Dermis lymphatic vessel endothelial cell (primary cell): ENCODE results near the gene ZNF333. TPM values are rescaled to one million over a fixed set of nuclear protein-coding genes. Genes with fewer than 3 reads are reported as not detected.

Experiments
- total RNA-seq: library from RNA; depleted of rRNA; stranded (reverse); fragments of >200 nt; gene quantifications from 2 replicates; pipeline ENCODE4 v1.2.1, GENCODE V29; 2014

The ZNF333 gene
- total RNA-seq: 6.0 and 12.7 TPM in 2 replicates

DNA sequence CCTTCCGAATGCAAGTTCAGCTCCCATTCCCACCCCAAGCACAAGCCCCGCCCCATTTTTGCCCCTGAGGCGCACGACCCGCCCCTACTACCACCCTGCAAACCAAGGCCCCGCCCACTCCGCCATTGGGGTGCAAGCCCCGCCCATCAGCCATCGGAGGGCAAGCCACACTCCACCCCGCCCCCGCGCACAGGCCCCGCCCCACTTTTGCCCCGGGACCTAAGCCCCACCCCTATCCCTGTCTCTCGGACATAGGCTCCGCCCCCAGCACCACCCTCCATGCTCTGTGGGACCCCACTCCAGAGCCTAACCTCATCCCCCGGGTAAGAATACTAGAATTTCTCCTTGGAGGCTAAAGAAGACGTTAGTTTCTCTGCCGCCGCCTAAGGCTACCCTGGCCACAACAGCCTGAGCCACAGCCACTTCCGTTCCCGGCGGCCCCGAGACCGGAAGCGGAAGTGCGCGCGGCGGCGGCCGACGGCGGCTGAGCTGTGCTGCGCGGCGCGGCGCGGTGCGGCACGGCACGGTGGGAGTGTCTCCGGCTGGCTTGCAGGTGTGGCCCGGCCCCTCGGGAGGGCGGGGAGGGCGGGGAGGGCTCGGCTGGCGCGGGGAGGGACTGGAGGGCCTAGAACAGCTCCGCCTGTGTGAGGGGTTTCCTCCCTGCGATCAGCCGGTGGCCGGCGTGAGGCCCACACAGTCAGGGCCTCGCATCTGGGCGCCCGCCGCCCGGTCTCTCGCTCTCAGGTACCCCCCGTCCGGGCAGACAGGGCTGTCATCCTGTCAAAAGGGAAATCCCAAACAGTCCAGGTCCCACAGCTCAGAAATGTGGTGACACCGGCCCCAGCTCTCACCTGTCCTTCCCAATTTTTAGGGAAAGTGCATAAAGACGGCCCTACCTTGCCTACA is at the start of gene ZNF333:
TSS of gene ZNF333 (plus strand) at position 451 of the 906 bp plus-strand sequence. CDS start 3,444 bp downstream, outside the sequence.

DNA sequence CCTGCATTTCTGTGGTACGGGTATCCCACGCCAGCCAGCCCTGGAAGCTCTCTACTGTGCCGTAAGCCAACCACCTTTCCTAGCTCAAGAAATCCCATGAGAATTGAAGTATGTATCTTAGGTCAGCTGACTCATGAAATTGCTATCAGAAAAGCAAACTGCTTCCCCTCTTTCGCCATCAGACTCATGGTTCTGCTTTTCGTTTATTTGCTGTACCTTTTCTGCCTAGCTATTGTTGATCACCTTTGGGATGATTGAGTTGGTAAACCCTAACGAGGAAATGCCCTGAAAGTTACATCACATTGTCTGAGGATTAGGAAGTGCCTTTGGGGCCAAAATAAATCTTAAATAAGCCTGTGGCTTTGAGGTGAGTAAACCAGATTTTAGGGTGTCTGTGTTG is 15.1 kb upstream of the ZNF333 start, which contains the start of gene ADGRE3:
TSS of gene ADGRE3 (minus strand) at position 81 of the 400 bp plus-strand sequence. CDS start at position 7, 74 bp downstream.

DNA sequence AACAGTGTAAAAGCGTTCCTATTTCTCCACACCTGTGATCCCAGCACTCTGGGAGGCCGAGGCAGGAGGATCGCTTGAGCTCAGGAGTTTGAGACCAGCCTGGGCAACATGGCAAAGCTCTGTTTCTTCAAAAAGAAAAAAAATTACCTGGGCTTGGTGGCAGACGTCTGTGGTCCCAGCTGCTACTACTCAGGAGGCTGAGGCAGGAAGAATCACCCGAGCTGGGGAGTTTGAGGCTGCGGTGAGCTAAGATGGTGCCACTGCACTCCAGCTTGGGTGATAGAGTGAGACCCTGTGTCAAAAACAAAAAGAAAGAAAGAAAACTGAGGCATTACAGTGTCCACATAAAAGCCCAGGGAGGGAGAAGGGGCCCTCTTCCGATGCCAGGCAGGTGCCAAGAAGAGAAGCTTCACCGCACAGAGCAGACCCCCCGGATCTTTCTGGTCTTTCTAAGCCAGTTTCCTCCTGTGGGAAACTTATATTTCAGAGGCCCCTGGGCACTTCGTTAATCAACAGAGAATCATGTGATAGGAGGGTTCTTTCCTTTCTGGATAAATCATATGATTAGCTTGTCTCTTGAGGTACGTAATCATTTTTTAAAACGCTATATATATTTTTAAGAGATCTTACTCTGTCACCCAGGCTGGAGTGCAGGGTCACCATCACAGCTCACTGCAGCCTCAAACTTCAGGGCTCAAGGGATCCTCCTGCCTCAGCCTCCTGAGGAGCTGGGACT is 88.4 kb downstream of the ZNF333 start, which contains the start of gene ADGRE2:
TSS of gene ADGRE2 (minus strand) at position 451 of the 736 bp plus-strand sequence. CDS start 1,804 bp downstream, outside the sequence.

Other genes starting within 250 kb of the ZNF333 start
- 0.17 and 0.33 TPM in 2 replicates for gene PTGER1, start 214.7 kb upstream of the ZNF333 start, total RNA-seq
- gene GIPC1, start 193.9 kb upstream of the ZNF333 start, total RNA-seq: 95.7 and 122 TPM in 2 replicates
- gene DNAJB1, start 171.7 kb upstream of the ZNF333 start, total RNA-seq: 27.3 and 33.6 TPM in 2 replicates
- 19.5 and 22.4 TPM in 2 replicates for gene TECR, start 160.5 kb upstream of the ZNF333 start, total RNA-seq
- 229 and 298 TPM in 2 replicates for gene NDUFB7, start 118.0 kb upstream of the ZNF333 start, total RNA-seq
- gene CLEC17A, start 107.0 kb upstream of the ZNF333 start, total RNA-seq: not detected in 2 replicates
- not detected in 2 replicates for gene ADGRE3, start 15.2 kb upstream of the ZNF333 start, total RNA-seq
- under 0.01 and 0.11 TPM in 2 replicates for gene ADGRE2, start 88.5 kb downstream of the ZNF333 start, total RNA-seq
- gene OR7A5, start 145.1 kb downstream of the ZNF333 start, total RNA-seq: not detected in 2 replicates
- gene OR7C1, start 145.1 kb downstream of the ZNF333 start, total RNA-seq: not detected in 2 replicates
- gene OR7A10, start 158.9 kb downstream of the ZNF333 start, total RNA-seq: not detected in 2 replicates
- not detected in 2 replicates for gene OR7A17, start 196.1 kb downstream of the ZNF333 start, total RNA-seq